SK-N-SH treated with all-trans-retinoic acid at 6 μM for 48 hours (cell line): ENCODE measurements around the gene CLPSL1.

Source experiments
- ATAC-seq: fragments of 200-7000 bp; cut with Tn5 transposase; 3 replicates; pipeline ENCODE4 v1.9.1; 2020; ENCODE audit warnings: mild to moderate bottlenecking, moderate library complexity
- CSDC2 ChIP-seq: fragments of 250-450 bp; sonication (Bioruptor Pico); IDR thresholded peaks from 2 replicates; pipeline ENCODE4 v1.5.0; 2020; ENCODE audit warnings: mild to moderate bottlenecking, moderate library complexity
- ESRRG ChIP-seq: fragments of 250-450 bp; sonication (Bioruptor Pico); IDR thresholded peaks from 2 replicates; pipeline ENCODE4 v1.6.1; 2021; ENCODE audit warnings: mild to moderate bottlenecking
- ISL1 ChIP-seq: fragments of 250-450 bp; sonication (Bioruptor Pico); IDR thresholded peaks from 2 replicates; pipeline ENCODE4 v2.1.2; 2022; ENCODE audit warnings: mild to moderate bottlenecking, moderate library complexity
- OSR1 ChIP-seq: fragments of 250-450 bp; sonication (Bioruptor Pico); IDR thresholded peaks from 2 replicates; pipeline ENCODE4 v1.8.0; 2022; ENCODE audit warnings: moderate library complexity, mild to moderate bottlenecking, inconsistent platforms
- PATZ1 ChIP-seq: fragments of 250-450 bp; sonication (Bioruptor Pico); IDR thresholded peaks from 2 replicates; pipeline ENCODE4 v1.8.0; 2020; ENCODE audit warnings: mild to moderate bottlenecking, moderate library complexity, borderline replicate concordance
- POU6F1 ChIP-seq: fragments of 250-450 bp; sonication (Bioruptor Pico); IDR thresholded peaks from 2 replicates; pipeline ENCODE4 v1.8.0; 2021; ENCODE audit warnings: low read depth, mild to moderate bottlenecking, moderate library complexity, borderline replicate concordance
- PPARA ChIP-seq: fragments of 250-450 bp; sonication (Bioruptor Pico); IDR thresholded peaks from 2 replicates; pipeline ENCODE4 v1.5.0; 2020; ENCODE audit warnings: mild to moderate bottlenecking, borderline replicate concordance
- RARB ChIP-seq: fragments of 250-450 bp; sonication (Bioruptor Pico); IDR thresholded peaks from 2 replicates; pipeline ENCODE4 v1.8.0; 2021; ENCODE audit warnings: mild to moderate bottlenecking, moderate library complexity
- SNAI2 ChIP-seq: fragments of 250-450 bp; sonication (Bioruptor Pico); IDR thresholded peaks from 2 replicates; pipeline ENCODE4 v1.5.0; 2020; ENCODE audit warnings: mild to moderate bottlenecking, moderate library complexity
- TCF4 ChIP-seq: fragments of 250-450 bp; sonication (Bioruptor Pico); IDR thresholded peaks from 2 replicates; pipeline ENCODE4 v1.8.0; 2021; ENCODE audit warnings: mild to moderate bottlenecking, moderate library complexity, borderline replicate concordance
- TOX ChIP-seq: fragments of 250-450 bp; sonication (Bioruptor Pico); IDR thresholded peaks from 2 replicates; pipeline ENCODE4 v1.8.0; 2021; ENCODE audit warnings: mild to moderate bottlenecking, moderate library complexity, borderline replicate concordance
- TSHZ2 ChIP-seq: fragments of 250-450 bp; sonication (Bioruptor Pico); IDR thresholded peaks from 2 replicates; pipeline ENCODE4 v1.5.0; 2020; ENCODE audit warnings: mild to moderate bottlenecking, moderate library complexity
- ZC3H10 ChIP-seq: fragments of 250-450 bp; sonication (Bioruptor Pico); IDR thresholded peaks from 2 replicates; pipeline ENCODE4 v1.5.1; 2021; ENCODE audit warnings: mild to moderate bottlenecking, moderate library complexity
- ZFP3 ChIP-seq: fragments of 250-450 bp; sonication (Bioruptor Pico); IDR thresholded peaks from 2 replicates; pipeline ENCODE4 v1.5.0; 2020; ENCODE audit warnings: mild to moderate bottlenecking, moderate library complexity
- ZFP30 ChIP-seq: fragments of 450-650 bp; formaldehyde crosslinking; IDR thresholded peaks from 2 replicates; pipeline ENCODE4 v1.5.0; 2022; ENCODE audit warnings: mild to moderate bottlenecking, moderate library complexity
- ZNF565 ChIP-seq: fragments of 450-650 bp; formaldehyde crosslinking; conservative IDR thresholded peaks from 2 replicates; pipeline ENCODE4 v1.5.0; 2020; ENCODE audit warnings: low read depth, mild to moderate bottlenecking, moderate library complexity
- ZNF70 ChIP-seq: fragments of 450-650 bp; formaldehyde crosslinking; IDR thresholded peaks from 2 replicates; pipeline ENCODE4 v1.5.0; 2020; ENCODE audit warnings: mild to moderate bottlenecking, moderate library complexity
- ZNF8 ChIP-seq: fragments of 450-650 bp; formaldehyde crosslinking; IDR thresholded peaks from 2 replicates; pipeline ENCODE4 v1.5.0; 2020; ENCODE audit warnings: mild to moderate bottlenecking, moderate library complexity
- TF ChIP-seq, protein P1 (sequence below): fragments of 250-450 bp; sonication (Bioruptor Pico); IDR thresholded peaks from 2 replicates; pipeline ENCODE4 v1.5.1; 2021; ENCODE audit warnings: mild to moderate bottlenecking, moderate library complexity
- TF ChIP-seq, protein P2 (sequence below): fragments of 250-450 bp; sonication (Bioruptor Pico); IDR thresholded peaks from 2 replicates; pipeline ENCODE4 v1.5.1; 2020; ENCODE audit warnings: low read depth, mild to moderate bottlenecking, moderate library complexity

The CLPSL1 gene

GRCh38 chr6:35736253-35736894 is 44.4 kb upstream of the CLPSL1 start:
- peak; percentile 65 for ATAC-seq
- no peak for TF ChIP-seq TCF4 (CRISPR knock-in tag)
- TF ChIP-seq, protein P1, sequence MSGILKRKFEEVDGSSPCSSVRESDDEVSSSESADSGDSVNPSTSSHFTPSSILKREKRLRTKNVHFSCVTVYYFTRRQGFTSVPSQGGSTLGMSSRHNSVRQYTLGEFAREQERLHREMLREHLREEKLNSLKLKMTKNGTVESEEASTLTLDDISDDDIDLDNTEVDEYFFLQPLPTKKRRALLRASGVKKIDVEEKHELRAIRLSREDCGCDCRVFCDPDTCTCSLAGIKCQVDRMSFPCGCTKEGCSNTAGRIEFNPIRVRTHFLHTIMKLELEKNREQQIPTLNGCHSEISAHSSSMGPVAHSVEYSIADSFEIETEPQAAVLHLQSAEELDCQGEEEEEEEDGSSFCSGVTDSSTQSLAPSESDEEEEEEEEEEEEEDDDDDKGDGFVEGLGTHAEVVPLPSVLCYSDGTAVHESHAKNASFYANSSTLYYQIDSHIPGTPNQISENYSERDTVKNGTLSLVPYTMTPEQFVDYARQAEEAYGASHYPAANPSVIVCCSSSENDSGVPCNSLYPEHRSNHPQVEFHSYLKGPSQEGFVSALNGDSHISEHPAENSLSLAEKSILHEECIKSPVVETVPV (CRISPR knock-in tag), result no peak
- TF ChIP-seq TSHZ2 (CRISPR knock-in tag), result no peak
- no peak for TF ChIP-seq SNAI2 (CRISPR knock-in tag)
- no peak for TF ChIP-seq POU6F1 (CRISPR knock-in tag)
- TF ChIP-seq ISL1 (CRISPR knock-in tag), result no peak
- TF ChIP-seq OSR1 (CRISPR knock-in tag), result no peak
- no peak for TF ChIP-seq ZFP3 (CRISPR knock-in tag)
- no peak for TF ChIP-seq RARB
- TF ChIP-seq TOX, result no peak
- TF ChIP-seq PPARA (CRISPR knock-in tag), result no peak
- no peak for TF ChIP-seq ZFP30
- TF ChIP-seq, protein P2, sequence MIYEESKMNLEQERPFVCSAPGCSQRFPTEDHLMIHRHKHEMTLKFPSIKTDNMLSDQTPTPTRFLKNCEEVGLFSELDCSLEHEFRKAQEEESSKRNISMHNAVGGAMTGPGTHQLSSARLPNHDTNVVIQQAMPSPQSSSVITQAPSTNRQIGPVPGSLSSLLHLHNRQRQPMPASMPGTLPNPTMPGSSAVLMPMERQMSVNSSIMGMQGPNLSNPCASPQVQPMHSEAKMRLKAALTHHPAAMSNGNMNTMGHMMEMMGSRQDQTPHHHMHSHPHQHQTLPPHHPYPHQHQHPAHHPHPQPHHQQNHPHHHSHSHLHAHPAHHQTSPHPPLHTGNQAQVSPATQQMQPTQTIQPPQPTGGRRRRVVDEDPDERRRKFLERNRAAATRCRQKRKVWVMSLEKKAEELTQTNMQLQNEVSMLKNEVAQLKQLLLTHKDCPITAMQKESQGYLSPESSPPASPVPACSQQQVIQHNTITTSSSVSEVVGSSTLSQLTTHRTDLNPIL (CRISPR knock-in tag), result no peak
- no peak for TF ChIP-seq PATZ1 (CRISPR knock-in tag)
- no peak for TF ChIP-seq ZNF8
- no peak for TF ChIP-seq ZC3H10 (CRISPR knock-in tag)
- no peak for TF ChIP-seq ZNF70 (CRISPR knock-in tag)

DNA sequence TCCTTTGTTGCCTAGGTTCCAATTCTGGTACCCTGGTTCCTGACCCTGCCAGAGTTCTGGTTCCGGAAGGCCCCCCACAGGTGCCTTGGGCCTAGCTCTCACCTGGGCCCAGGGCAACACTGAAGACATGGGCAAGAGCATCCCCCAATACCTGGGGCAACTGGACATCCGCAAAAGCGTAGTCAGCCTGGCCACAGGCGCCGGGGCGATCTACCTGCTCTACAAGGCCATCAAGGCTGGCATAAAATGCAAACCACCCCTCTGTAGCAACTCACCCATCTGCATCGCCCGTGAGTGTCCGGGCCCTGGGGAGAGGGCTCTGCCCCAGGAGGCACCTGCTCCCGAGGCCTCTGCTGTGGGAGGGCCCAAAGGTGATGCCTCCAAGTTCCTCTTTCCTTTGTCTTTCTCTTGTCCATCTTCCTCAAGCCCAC is 43.8 kb upstream of the CLPSL1 start, which contains the start of gene ARMC12:
ARMC12 (plus strand) TSS at position 51 of the 431 bp plus-strand sequence; CDS start at position 128, 77 bp downstream.
- ATAC-seq, result peak; percentile 3; the same call in 1 of the 3 replicates
- TF ChIP-seq ESRRG (no peak), OSR1 (CRISPR knock-in tag) (no peak), TOX (no peak), ZNF565 (CRISPR knock-in tag) (no peak), PATZ1 (CRISPR knock-in tag) (no peak), TCF4 (CRISPR knock-in tag) (no peak), CSDC2 (CRISPR knock-in tag) (no peak), TSHZ2 (CRISPR knock-in tag) (no peak), ISL1 (CRISPR knock-in tag) (no peak), ZNF8 (no peak), ZC3H10 (CRISPR knock-in tag) (no peak), ZFP30 (no peak), SNAI2 (CRISPR knock-in tag) (no peak), POU6F1 (CRISPR knock-in tag) (no peak)
- TF ChIP-seq, protein P1 (CRISPR knock-in tag), result no peak
